T-helper 2 cell treated with Interferon-gamma antibody and Interleukin-4, amounts not matched to agents 5 μg/mL and 100 μg/mL, for 36 hours (primary cell): ENCODE measurements around the gene FCGBP.
A peak's percentile ranks its signal among the peaks of the same experiment; 100 is the strongest.
"Not testable (repeated sequence)": the region's sequence is repeated elsewhere in the genome, so short reads cannot be mapped to it uniquely, and the experiment has no call there.

Experiments
- DNase-seq: peaks from one replicate; pipeline ENCODE4 v3.0.0; 2021; ENCODE audit warnings: low spot score
- H3K27ac Mint-ChIP-seq: one replicate; pipeline ENCODE4 v1.8.0; 2021; ENCODE audit warnings: mild to moderate bottlenecking, mixed read lengths
- H3K27me3 Mint-ChIP-seq: one replicate; pipeline ENCODE4 v1.8.0; 2021; ENCODE audit warnings: low read depth, mixed read lengths
- H3K36me3 Mint-ChIP-seq: one replicate; pipeline ENCODE4 v1.8.0; 2021; ENCODE audit warnings: low read depth, mixed read lengths
- H3K4me1 Mint-ChIP-seq: one replicate; pipeline ENCODE4 v1.8.0; 2021; ENCODE audit warnings: low read depth, mixed read lengths
- H3K4me3 Mint-ChIP-seq: one replicate; pipeline ENCODE4 v1.8.0; 2022; ENCODE audit warnings: mild to moderate bottlenecking, moderate library complexity, mixed read lengths
- H3K9me3 Mint-ChIP-seq: one replicate; pipeline ENCODE4 v1.8.0; 2021; ENCODE audit warnings: mixed read lengths

The FCGBP gene

GRCh38 chr19:39898858-39899257, 35.6 kb downstream of the FCGBP start:
- H3K36me3 Mint-ChIP-seq, H3K4me3 Mint-ChIP-seq, H3K4me1 Mint-ChIP-seq, H3K27me3 Mint-ChIP-seq, H3K27ac Mint-ChIP-seq, H3K9me3 Mint-ChIP-seq, DNase-seq: not testable (repeated sequence)

- H3K27ac Mint-ChIP-seq, H3K4me3 Mint-ChIP-seq, H3K9me3 Mint-ChIP-seq, H3K27me3 Mint-ChIP-seq, H3K4me1 Mint-ChIP-seq, H3K36me3 Mint-ChIP-seq: not testable (repeated sequence)
- peak; percentile 45 for DNase-seq
Observed at GRCh38 chr19:39897511-39898245, 36.8 kb downstream of the FCGBP start.

DNA sequence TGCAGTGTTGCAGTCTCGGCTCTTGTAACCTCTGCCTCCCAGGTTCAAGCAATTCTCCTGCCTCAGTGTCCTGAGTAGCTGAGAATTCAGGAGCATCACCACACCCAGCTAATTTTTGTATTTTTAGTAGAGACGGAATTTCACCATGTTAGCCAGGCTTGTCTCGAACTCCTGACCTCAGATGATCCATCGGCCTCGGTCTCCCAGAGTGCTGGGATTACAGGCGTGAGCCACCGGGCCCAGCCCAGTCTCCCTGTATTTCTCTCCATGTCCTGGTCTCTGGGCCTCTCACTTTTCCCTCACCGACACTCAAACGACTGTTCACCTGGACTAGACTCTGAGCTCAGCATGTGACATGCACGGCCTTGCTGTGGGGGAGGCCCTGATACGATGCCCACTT, 39.3 kb downstream of the FCGBP start:
- H3K4me1 Mint-ChIP-seq, H3K36me3 Mint-ChIP-seq, H3K9me3 Mint-ChIP-seq, H3K27me3 Mint-ChIP-seq, H3K4me3 Mint-ChIP-seq, DNase-seq: not testable (repeated sequence)
- H3K27ac Mint-ChIP-seq = peak overlapping the region; percentile 37

DNA sequence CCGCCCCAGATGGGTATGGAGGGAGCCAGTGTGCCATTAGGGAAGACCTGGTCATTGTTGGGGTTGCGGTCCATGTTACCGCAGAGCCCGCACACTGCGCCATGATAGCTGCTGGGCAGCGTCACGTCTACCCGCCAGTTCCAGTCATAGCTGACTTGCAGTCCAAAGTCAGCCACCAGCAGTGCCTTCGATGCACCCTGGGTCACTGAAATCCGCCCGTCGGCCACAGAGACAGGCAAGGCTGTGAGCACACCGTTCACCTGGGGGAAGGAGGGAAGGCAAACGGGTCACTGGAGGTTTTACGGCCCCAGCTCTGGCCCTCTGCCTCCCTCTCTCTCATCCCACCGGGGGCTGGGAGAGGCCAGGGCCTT, 40.2 kb downstream of the FCGBP start:
- H3K4me3 Mint-ChIP-seq, H3K4me1 Mint-ChIP-seq, H3K27me3 Mint-ChIP-seq, DNase-seq, H3K27ac Mint-ChIP-seq, H3K9me3 Mint-ChIP-seq, H3K36me3 Mint-ChIP-seq: not testable (repeated sequence)

DNA sequence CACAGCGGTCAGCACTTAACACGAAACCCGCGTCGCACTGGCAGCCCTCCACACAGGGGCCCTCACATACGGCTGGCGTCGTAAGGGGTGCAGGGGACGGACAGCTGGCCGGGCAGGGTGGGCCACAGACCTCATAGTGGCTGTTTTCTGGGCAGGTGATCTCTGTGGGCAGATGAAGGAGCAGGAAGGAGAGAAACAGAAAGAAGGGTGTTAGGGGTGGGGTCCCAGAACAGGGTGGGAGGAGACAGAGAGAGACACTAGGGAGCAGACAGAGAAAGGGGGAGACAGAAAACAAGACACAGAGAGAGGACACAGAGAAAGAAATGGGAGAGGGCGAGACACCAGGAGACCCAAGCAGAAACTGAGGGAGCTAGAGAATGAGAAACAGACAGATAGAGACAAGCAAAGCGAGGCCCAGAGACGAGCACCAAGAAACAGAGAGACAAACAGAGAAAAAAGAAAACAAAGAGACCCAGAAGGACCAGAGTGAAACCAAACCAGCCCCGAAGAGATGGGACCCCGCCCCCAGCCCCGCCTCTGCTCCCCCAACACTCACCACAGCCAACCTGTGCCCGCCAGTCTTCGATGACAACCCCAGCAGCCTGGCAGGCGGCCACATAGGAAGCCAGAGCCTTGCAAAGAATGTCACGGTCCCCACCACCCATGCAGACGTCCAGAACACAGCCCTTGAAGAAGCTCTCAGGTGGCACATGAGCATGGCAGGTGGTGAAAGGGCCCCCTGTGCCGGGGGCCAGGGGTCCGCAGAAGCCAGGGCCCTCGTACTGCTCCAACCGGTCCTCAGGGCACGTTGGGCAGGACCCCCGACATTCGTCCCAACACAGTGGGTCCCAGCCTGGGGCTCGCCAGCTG, 40.8 kb downstream of the FCGBP start:
- H3K27me3 Mint-ChIP-seq, DNase-seq, H3K4me1 Mint-ChIP-seq, H3K36me3 Mint-ChIP-seq, H3K9me3 Mint-ChIP-seq: not testable (repeated sequence)
- Mint-ChIP-seq H3K27ac (peak overlapping the region; percentile 19), H3K4me3 (peak overlapping the region; percentile 8)

- not testable (repeated sequence) for DNase-seq, H3K27ac Mint-ChIP-seq, H3K4me3 Mint-ChIP-seq, H3K27me3 Mint-ChIP-seq, H3K9me3 Mint-ChIP-seq, H3K4me1 Mint-ChIP-seq, H3K36me3 Mint-ChIP-seq
Observed at GRCh38 chr19:39892506-39892902, 41.9 kb downstream of the FCGBP start.

- H3K4me1 Mint-ChIP-seq, H3K27ac Mint-ChIP-seq, DNase-seq: not testable (repeated sequence)
Observed at GRCh38 chr19:39891660-39892505, 42.6 kb downstream of the FCGBP start.

DNA sequence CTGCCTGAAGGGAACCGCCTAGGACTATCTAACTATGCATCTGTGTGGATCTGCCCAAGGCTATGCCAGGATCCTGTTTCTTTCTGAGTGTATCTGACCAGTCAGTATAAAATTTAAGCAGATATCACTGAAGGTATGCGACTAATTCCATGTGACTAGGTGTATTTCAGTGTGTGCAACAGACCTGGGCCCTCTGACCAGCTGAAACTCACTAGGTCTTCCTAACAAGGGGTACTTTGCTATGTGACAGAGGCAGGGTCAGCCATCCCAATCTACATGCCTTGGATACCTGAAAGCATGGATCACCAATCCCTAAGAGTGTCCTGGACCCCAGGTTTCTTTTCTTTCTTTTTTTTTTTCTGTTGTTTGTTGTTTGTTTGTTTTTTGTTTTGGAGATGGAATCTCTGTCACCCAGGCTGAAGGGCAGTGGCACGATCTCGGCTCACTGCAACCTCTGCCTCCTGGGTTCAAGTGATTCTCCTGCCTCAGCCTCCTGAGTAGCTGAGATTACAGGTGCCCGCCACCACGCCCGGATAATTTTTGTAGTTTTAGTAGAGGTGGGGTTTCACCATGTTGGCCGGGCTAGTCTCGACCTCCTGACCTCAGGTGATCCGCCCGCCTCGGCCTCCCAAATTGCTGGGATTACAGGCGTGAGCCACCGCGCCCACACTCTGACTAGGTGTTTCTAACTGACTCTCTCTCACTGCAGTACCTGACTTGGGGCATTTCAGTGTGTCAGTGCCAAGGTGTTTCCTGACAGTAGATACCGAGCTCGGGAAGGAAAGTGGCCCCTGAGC, 43.5 kb downstream of the FCGBP start:
- DNase-seq = no peak
- Mint-ChIP-seq H3K27me3 (no peaks in the 10 kb centered on the region), H3K36me3 (no peaks in the 10 kb centered on the region), H3K9me3 (no peaks in the 10 kb centered on the region), H3K4me3 (no peak overlapping the region), H3K27ac (no peak overlapping the region), H3K4me1 (peaks cover 3% of the 10 kb centered on the region)

More at GRCh38 chr19:39891660-39892505, 42.6 kb downstream of the FCGBP start:
- not testable (repeated sequence) for H3K9me3 Mint-ChIP-seq, H3K4me3 Mint-ChIP-seq, H3K36me3 Mint-ChIP-seq, H3K27me3 Mint-ChIP-seq

DNA sequence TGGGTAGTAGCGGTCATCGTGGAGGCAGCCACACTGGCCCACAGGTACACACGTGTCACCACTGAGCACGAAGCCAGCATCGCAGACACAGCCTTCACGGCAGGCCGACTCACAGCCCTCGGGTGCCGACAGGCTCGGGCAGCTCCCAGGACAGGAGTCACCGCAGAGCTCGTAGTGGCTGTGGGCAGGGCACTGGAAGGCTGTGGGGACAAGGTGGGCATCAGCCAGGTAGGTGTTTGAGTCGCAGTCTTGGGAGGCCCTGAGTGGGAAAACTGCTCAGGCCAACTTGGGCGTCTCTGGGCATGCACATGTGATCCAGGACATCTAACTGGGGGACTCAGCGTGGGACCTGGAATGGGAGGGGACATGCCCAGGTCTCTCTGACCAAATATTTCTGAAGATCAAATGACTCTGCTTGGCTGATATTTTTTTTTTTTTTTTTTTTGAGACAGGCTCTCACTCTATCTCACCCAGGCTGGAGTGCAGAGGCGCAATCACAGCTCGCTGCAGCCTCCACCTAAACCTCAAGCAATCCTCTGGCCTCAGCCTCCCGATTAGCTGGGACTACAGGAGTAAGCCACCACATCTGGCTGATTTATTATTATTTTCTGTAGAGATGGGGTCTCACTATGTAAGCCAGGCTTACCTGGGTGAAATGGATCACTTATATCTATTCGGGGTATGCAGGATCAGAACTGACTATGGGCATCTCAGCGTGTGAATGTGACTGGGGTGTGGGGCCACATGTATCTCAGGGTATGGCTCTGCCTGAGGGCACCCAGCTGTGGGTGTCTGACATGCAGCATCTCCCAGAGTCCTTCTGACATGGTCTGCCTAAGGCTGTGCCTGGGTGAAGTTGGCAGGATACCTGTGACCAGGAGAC, 44.3 kb downstream of the FCGBP start:
- H3K9me3 Mint-ChIP-seq, H3K27me3 Mint-ChIP-seq, H3K27ac Mint-ChIP-seq: not testable (repeated sequence)

DNA sequence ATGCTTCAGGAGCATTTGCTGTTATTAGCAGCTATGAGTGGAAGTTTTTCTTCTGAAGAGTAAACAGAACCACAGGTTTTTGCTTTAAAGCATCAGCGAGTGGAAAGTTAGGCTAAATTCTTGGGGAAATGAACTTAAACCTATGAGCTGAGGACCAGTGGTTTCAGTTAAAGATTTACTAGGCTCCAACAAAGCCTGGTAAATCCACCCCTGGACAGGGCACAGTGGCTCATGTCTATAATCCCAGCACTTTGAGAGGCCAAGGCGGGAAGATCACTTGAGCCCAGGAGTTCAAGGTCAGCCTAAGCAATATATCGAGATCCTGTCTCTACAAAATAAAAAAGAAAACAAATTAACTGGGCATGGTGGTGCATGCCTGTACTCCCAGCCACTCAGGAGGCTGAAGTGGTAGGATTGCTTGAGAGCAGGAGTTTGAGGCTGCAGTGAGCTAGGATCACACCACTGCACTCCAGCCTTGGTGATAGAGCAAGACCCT, 46.9 kb downstream of the FCGBP start:
- not testable (repeated sequence) for H3K9me3 Mint-ChIP-seq, H3K4me3 Mint-ChIP-seq, H3K27me3 Mint-ChIP-seq, H3K27ac Mint-ChIP-seq, H3K4me1 Mint-ChIP-seq, H3K36me3 Mint-ChIP-seq, DNase-seq

More for the DNA sequence above, 44.3 kb downstream of the FCGBP start:
- not testable (repeated sequence) for H3K4me1 Mint-ChIP-seq, DNase-seq, H3K4me3 Mint-ChIP-seq, H3K36me3 Mint-ChIP-seq

- not testable (repeated sequence) for H3K36me3 Mint-ChIP-seq, H3K4me1 Mint-ChIP-seq, H3K27ac Mint-ChIP-seq, H3K27me3 Mint-ChIP-seq, DNase-seq, H3K4me3 Mint-ChIP-seq, H3K9me3 Mint-ChIP-seq
Observed at GRCh38 chr19:39885821-39886554, 48.4 kb downstream of the FCGBP start.

DNA sequence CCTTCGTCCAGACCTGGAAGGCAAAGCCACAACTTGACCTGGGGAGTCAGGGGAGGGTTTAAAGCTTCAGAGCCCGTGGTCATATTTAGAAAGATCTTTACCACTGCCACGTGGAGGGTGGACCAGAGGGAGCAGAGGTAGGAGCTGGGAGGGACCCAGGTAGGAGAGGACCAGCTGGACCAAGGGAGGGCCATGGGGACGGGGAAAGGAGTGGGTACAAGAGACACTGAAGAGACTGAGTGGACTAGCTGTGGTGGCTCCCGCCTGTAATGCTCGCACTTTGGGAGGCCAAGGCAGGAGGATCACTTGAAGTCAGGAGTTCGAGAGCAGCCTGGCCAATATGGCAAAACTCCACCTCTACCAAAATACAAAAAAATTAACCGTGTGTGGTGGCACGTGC, 49.7 kb downstream of the FCGBP start:
- DNase-seq, H3K27ac Mint-ChIP-seq, H3K4me1 Mint-ChIP-seq, H3K9me3 Mint-ChIP-seq, H3K36me3 Mint-ChIP-seq, H3K4me3 Mint-ChIP-seq, H3K27me3 Mint-ChIP-seq: not testable (repeated sequence)
